HCT116 (cell line): Measurements from ENCODE around the gene DHX30. TPM values are rescaled to one million over a fixed set of nuclear protein-coding genes. Genes with fewer than 3 reads are reported as not detected.

Experiments used
- ATAC-seq: fragments of 200-7000 bp; cut with Tn5 transposase; 2 replicates; pipeline ENCODE4 v1.9.1; 2020; ENCODE audit warnings: mild to moderate bottlenecking, moderate library complexity
- BruUV-seq: library from RNA; stranded (reverse); fragments of 400-500 nt; replicated peaks from 2 replicates; lab custom pipeline; 2021; lab: Mats Ljungman, UMichigan
- CTCF ChIA-PET: fragments of 300-600 bp; sonication (Branson Sonifier 250); formaldehyde crosslinking; loops from one replicate; lab custom pipeline; 2021; ENCODE audit warnings: antibody characterized with exemption; lab: Charles Lee
- POLR2A ChIA-PET: fragments of 300-600, 350-600 bp; sonication (Branson Sonifier 250); formaldehyde crosslinking; loops from one replicate; lab custom pipeline; 2021; ENCODE audit warnings: antibody characterized with exemption; lab: Charles Lee
- RAD21 ChIA-PET, 2 experiments: fragments of 300-600 bp; sonication (Branson Sonifier 250); formaldehyde crosslinking; loops; one replicate each; lab custom pipeline; 2023; ENCODE audit warnings: low total read pairs in 2 of 2; ENCODE audit not compliant: uncharacterized antibody in 2 of 2, unreplicated experiment in 2 of 2, low non-redundant PET in 1 of 2; lab: Charles Lee
- DNase-seq: peaks from one replicate; pipeline ENCODE4 v3.0.0-alpha.2; 2010; ENCODE audit warnings: low read depth, low spot score
- H2AFZ ChIP-seq: fragments of 200-600 bp; shearing (Covaris generic), sonication (generic); 2 replicates; pipeline ENCODE4 v1.6.1; 2017; ENCODE audit warnings: low read depth, mixed run types, mixed read lengths, antibody characterized with exemption, low read length; ENCODE audit not compliant: poor library complexity, severe bottlenecking
- H3K27ac ChIP-seq: 2 replicates; pipeline ENCODE4 v1.5.1; 2012; ENCODE audit warnings: low read depth, low read length
- H3K27me3 ChIP-seq: fragments of 200-600 bp; sonication (generic); 2 replicates; pipeline ENCODE4 v1.6.1; 2016; ENCODE audit warnings: mixed run types, low read length, mixed read lengths; ENCODE audit not compliant: insufficient read depth
- H3K36me3 ChIP-seq, 2 experiments: fragments of 200-500 bp in 1 of 2; fragments of 200-600 bp in 1 of 2; sonication (Bioruptor generic) in 1 of 2; sonication (generic) in 1 of 2; 2 replicates each; pipeline versions ENCODE4 v1.5.1 to v1.6.1; 2014 to 2016; ENCODE audit warnings: low read length in 2 of 2, inconsistent platforms in 1 of 2, mixed read lengths in 1 of 2, mixed run types in 1 of 2; ENCODE audit not compliant: insufficient read depth in 2 of 2, control insufficient read depth in 1 of 2
- H3K4me1 ChIP-seq, 2 experiments: fragments of 200-600 bp in 1 of 2; sonication (generic) in 1 of 2; 2 replicates each; pipeline versions ENCODE4 v1.5.1 to v1.6.1; 2012 to 2017; ENCODE audit warnings: low read length in 2 of 2, inconsistent platforms in 1 of 2, mild to moderate bottlenecking in 1 of 2, mixed read lengths in 1 of 2, mixed run types in 1 of 2, moderate library complexity in 1 of 2; ENCODE audit not compliant: insufficient read depth in 2 of 2, control insufficient read depth in 1 of 2
- H3K4me2 ChIP-seq: fragments of 200-600 bp; sonication (generic); 2 replicates; pipeline ENCODE4 v1.6.1; 2017; ENCODE audit warnings: mixed run types, low read length, mixed read lengths
- H3K4me3 ChIP-seq, 2 experiments: fragments of 200-600 bp in 1 of 2; sonication (generic) in 1 of 2; replicated peaks in 1 of 2; 2 replicates each; pipeline ENCODE4 v1.5.1; 2011 to 2016; ENCODE audit warnings: low read length in 2 of 2, control low read depth in 1 of 2, low read depth in 1 of 2, mild to moderate bottlenecking in 1 of 2, mixed read lengths in 1 of 2, mixed run types in 1 of 2
- H3K79me2 ChIP-seq: fragments of 200-600 bp; sonication (generic); 2 replicates; pipeline ENCODE4 v1.6.1; 2017; ENCODE audit warnings: mild to moderate bottlenecking, mixed run types, low read length, moderate library complexity, mixed read lengths; ENCODE audit not compliant: insufficient read depth
- H3K9ac ChIP-seq: fragments of 200-600 bp; sonication (generic); 2 replicates; pipeline ENCODE4 v1.6.1; 2016; ENCODE audit warnings: low read length, mixed read lengths
- H3K9me2 ChIP-seq: fragments of 200-600 bp; sonication (generic), shearing (Covaris generic); 2 replicates; pipeline ENCODE4 v1.6.1; 2017; ENCODE audit warnings: mixed run types, mild to moderate bottlenecking, moderate library complexity; ENCODE audit not compliant: insufficient read depth
- H3K9me3 ChIP-seq, 2 experiments: fragments of 200-500 bp in 1 of 2; fragments of 200-600 bp in 1 of 2; sonication (Bioruptor generic) in 1 of 2; sonication (generic) in 1 of 2; 2 replicates each; pipeline ENCODE4 v1.6.1; 2014 to 2017; ENCODE audit warnings: low read length in 2 of 2, mixed read lengths in 2 of 2, inconsistent platforms in 1 of 2, low read depth in 1 of 2, mild to moderate bottlenecking in 1 of 2, mixed run types in 1 of 2, moderate library complexity in 1 of 2; ENCODE audit not compliant: control insufficient read depth in 1 of 2, insufficient read depth in 1 of 2
- H4K20me1 ChIP-seq: fragments of 200-600 bp; sonication (generic), shearing (Covaris generic); 2 replicates; pipeline ENCODE4 v1.6.1; 2017; ENCODE audit warnings: mixed run types, mild to moderate bottlenecking, moderate library complexity; ENCODE audit not compliant: insufficient read depth
- CBX3 ChIP-seq: IDR thresholded peaks from 2 replicates; pipeline ENCODE4 v1.6.1; 2012; ENCODE audit warnings: low read depth
- CEBPB ChIP-seq: IDR thresholded peaks from 2 replicates; pipeline ENCODE4 v1.6.1; 2012; ENCODE audit warnings: low read depth
- EZH2 ChIP-seq: fragments of 200-600 bp; sonication (generic); IDR thresholded peaks from 2 replicates; pipeline ENCODE4 v1.6.1; 2017; ENCODE audit warnings: antibody characterized with exemption, mixed run types
- FOSL1 ChIP-seq: IDR thresholded peaks from 2 replicates; pipeline ENCODE4 v1.6.1; 2012; ENCODE audit warnings: low read depth
- JUND ChIP-seq: IDR thresholded peaks from 2 replicates; pipeline ENCODE4 v1.6.1; 2012
- MAX ChIP-seq: IDR thresholded peaks from 2 replicates; pipeline ENCODE4 v1.6.1; 2012
- POLR2A ChIP-seq: IDR thresholded peaks from 2 replicates; pipeline ENCODE4 v1.7.0; 2011; ENCODE audit warnings: borderline replicate concordance; ENCODE audit not compliant: insufficient read depth, insufficient read length; ENCODE audit errors: extremely low read depth
- POLR2AphosphoS5 ChIP-seq: IDR thresholded peaks from 2 replicates; pipeline ENCODE4 v1.6.1; 2011; ENCODE audit warnings: mild to moderate bottlenecking, low read depth, low read length, moderate library complexity
- RAD21 ChIP-seq: IDR thresholded peaks from 2 replicates; pipeline ENCODE4 v1.6.1; 2012; ENCODE audit warnings: low read depth, mild to moderate bottlenecking
- REST ChIP-seq: IDR thresholded peaks from 2 replicates; pipeline ENCODE4 v1.6.1; 2012; ENCODE audit warnings: low read depth
- SP1 ChIP-seq: IDR thresholded peaks from 2 replicates; pipeline ENCODE4 v1.6.1; 2012; ENCODE audit warnings: low read depth
- SRF ChIP-seq: IDR thresholded peaks from 2 replicates; pipeline ENCODE4 v1.6.1; 2012; ENCODE audit warnings: low read depth
- ZBTB33 ChIP-seq: IDR thresholded peaks from 2 replicates; pipeline ENCODE4 v1.6.1; 2011; ENCODE audit warnings: mild to moderate bottlenecking, low read length, moderate library complexity; ENCODE audit not compliant: insufficient replicate concordance; ENCODE audit errors: extremely low read depth
- ZFX ChIP-seq: fragments of 450-650 bp; IDR thresholded peaks from 2 replicates; pipeline ENCODE4 v1.6.1; 2017
- ZNF274 ChIP-seq: fragments of 200-500 bp; sonication (Bioruptor generic); IDR thresholded peaks from 2 replicates; pipeline ENCODE4 v1.6.1; 2014; ENCODE audit warnings: mild to moderate bottlenecking, low read depth, low read length, inconsistent platforms
- intact Hi-C: fragments of 100-400 bp; cut with micrococcal nuclease; formaldehyde crosslinking; loops from 2 replicates; pipeline ENCODE4 v1.10.0; 2022
- total RNA-seq: library from RNA; stranded (reverse); gene quantifications from one replicate; pipeline ENCODE4 v1.2.1, GENCODE V29; 2021; ENCODE audit not compliant: unreplicated experiment

DHX30 gene
- total RNA-seq, 1 experiment from 2014 or later: 114 TPM

- H3K27me3 ChIP-seq: no peaks in the 10 kb centered on the region
- CTCF ChIA-PET: no interaction called here
- peaks cover 11 to 20% of the 10 kb centered on the region in 2 experiments for H3K4me1 ChIP-seq
- no peaks in the 10 kb centered on the region for H3K9me3 ChIP-seq
- no peak overlapping the region for H3K9ac ChIP-seq
- H3K79me2 ChIP-seq: peaks cover 30% of the 10 kb centered on the region
- no peak overlapping the region for H3K4me3 ChIP-seq
- intact Hi-C loops: loop anchor here (5.0 to 10.0 kb wide), 2 partner anchors 56 to 1079 kb away; partner anchors contain the start of gene TMIE
- POLR2A ChIA-PET: no interaction called here
- H3K9me2 ChIP-seq: no peaks in the 10 kb centered on the region
- no peak for TF ChIP-seq ZNF274
- no peak for TF ChIP-seq POLR2AphosphoS5
- TF ChIP-seq REST: no peak
- no peak for TF ChIP-seq POLR2A
- no peak for TF ChIP-seq CEBPB
- TF ChIP-seq EZH2: no peak
- no peak for TF ChIP-seq SRF
- no peak for TF ChIP-seq FOSL1
- no peak for TF ChIP-seq CBX3
- no peak for TF ChIP-seq MAX
- TF ChIP-seq ZBTB33: no peak
- no peak for TF ChIP-seq ZFX
- no peak for TF ChIP-seq JUND
- no peak for TF ChIP-seq RAD21
- TF ChIP-seq SP1: no peak
- H4K20me1 ChIP-seq: no peaks in the 10 kb centered on the region
- 0 out of 4 replicates have a peak, but pooled peaks cover 0 to 2% of the 10 kb centered on the region in 2 experiments for H3K36me3 ChIP-seq
- DNase-seq (no peak), ATAC-seq (no peak)
- H3K27ac ChIP-seq: no peak overlapping the region
- H2AFZ ChIP-seq: no peak overlapping the region
- no peak overlapping the region for H3K4me2 ChIP-seq
- no TSS peak for BruUV-seq
- RAD21 ChIA-PET: no interaction called here
Measured at GRCh38 chr3:47783673-47784072, 19.3 kb upstream of the DHX30 start.
